ENCODE data around the gene KDM2B. TPM values are rescaled to one million over a fixed set of nuclear protein-coding genes. Genes with fewer than 3 reads are reported as not detected.
A peak's percentile ranks its signal among the peaks of the same experiment; 100 is the strongest.
"Not testable (repeated sequence)": the region's sequence is repeated elsewhere in the genome, so short reads cannot be mapped to it uniquely, and the experiment has no call there.

KDM2B gene
- total and polyA plus RNA-seq, 2 experiments from 2014 or later = 59.4 to 161 TPM

- Histone ChIP-seq H3K36me3 (ENCODE audit: insufficient read depth) (peaks cover 12% of the 10 kb centered on the region; the same call in 1 of the 2 replicates), H3K4me3 (no peak overlapping the region), H3K4me2 (no peak overlapping the region), H3K79me2 (replicated peaks; ENCODE audit: insufficient read depth) (peaks cover 43% of the 10 kb centered on the region), H3K4me1 (ENCODE audit: insufficient read depth) (no peaks in the 10 kb centered on the region), H4K20me1 (replicated peaks; ENCODE audit: insufficient read depth) (peaks cover 29% of the 10 kb centered on the region), H2AFZ (no peak overlapping the region), H3K27ac (ENCODE audit: low read depth) (no peak overlapping the region), H3K27me3 (ENCODE audit: insufficient read depth) (no peaks in the 10 kb centered on the region), H3F3A (replicated peaks; ENCODE audit: low read depth) (0 out of 2 replicates have a peak, but pooled peaks cover 6% of the 10 kb centered on the region), H3K9me2 (ENCODE audit: insufficient read depth) (no peaks in the 10 kb centered on the region)
- DNase-seq (ENCODE audit: low spot score) = no peak
- Mint-ChIP-seq H3K27ac (no peak overlapping the region), H3K9me3 (no peaks in the 10 kb centered on the region), H3K36me3 (ENCODE audit: low read depth) (peaks cover 53% of the 10 kb centered on the region), H3K27me3 (ENCODE audit: insufficient read depth, low read depth, poor library complexity) (peaks cover 14% of the 10 kb centered on the region), H3K4me3 (no peak overlapping the region), H3K4me1 (peaks cover 7% of the 10 kb centered on the region; the same call in 2 of the 3 replicates)
- TF ChIP-seq ZNF462 (CRISPR knock-in tag; IDR thresholded peaks at IDR 0.05) (no peak), POLR2AphosphoS5 (IDR thresholded peaks at IDR 0.05; ENCODE audit: low read depth) (no peak), ZNF331 (CRISPR knock-in tag; IDR thresholded peaks at IDR 0.05; ENCODE audit: low read depth) (no peak), CREB1 (CRISPR knock-in tag; IDR thresholded peaks at IDR 0.05; ENCODE audit: low read depth) (no peak), NANOG (IDR thresholded peaks at IDR 0.05; ENCODE audit: borderline replicate concordance) (no peak), EZH2phosphoT487 (IDR thresholded peaks at IDR 0.05; ENCODE audit: unreplicated experiment) (no peak)
- no peak for ATAC-seq
Observed at GRCh38 chr12:121484967-121485366, 95.9 kb downstream of the KDM2B start.

- H3K4me3 Mint-ChIP-seq; H3K27ac Mint-ChIP-seq; H3K9me3 Mint-ChIP-seq; DNase-seq (ENCODE audit: low spot score); H3K9me2 ChIP-seq (ENCODE audit: insufficient read depth); H3K4me1 Mint-ChIP-seq; H3K4me1 ChIP-seq (ENCODE audit: insufficient read depth); ATAC-seq; H3K4me2 ChIP-seq; H2AFZ ChIP-seq; H3K27me3 ChIP-seq (ENCODE audit: insufficient read depth); H3K4me3 ChIP-seq; H3F3A ChIP-seq (replicated peaks; ENCODE audit: low read depth): not testable (repeated sequence)
- H3K36me3 ChIP-seq (ENCODE audit: insufficient read depth) = peaks cover 11% of the 10 kb centered on the region; the same call in 1 of the 2 replicates
- peak overlapping the region; percentile 76; the same call in 1 of the 2 replicates for H3K27ac ChIP-seq (ENCODE audit: low read depth)
- peaks cover 33% of the 10 kb centered on the region for H4K20me1 ChIP-seq (replicated peaks; ENCODE audit: insufficient read depth)
- peaks cover 52% of the 10 kb centered on the region for H3K36me3 Mint-ChIP-seq (ENCODE audit: low read depth)
- H3K27me3 Mint-ChIP-seq (ENCODE audit: insufficient read depth, low read depth, poor library complexity) = peaks cover 14% of the 10 kb centered on the region
- peaks cover 47% of the 10 kb centered on the region for H3K79me2 ChIP-seq (replicated peaks; ENCODE audit: insufficient read depth)
Observed at GRCh38 chr12:121484564-121484963, 96.3 kb downstream of the KDM2B start.

All from GM23338 (cell line).